ENCODE results near the gene EXOC7.
"Not testable (repeated sequence)": the region's sequence is repeated elsewhere in the genome, so short reads cannot be mapped to it uniquely, and the experiment has no call there.

Gene EXOC7

GRCh38 chr17:76075364-76076145 is 28.0 kb downstream of the EXOC7 start:
- no peak for DNase-seq (ENCODE audit: low spot score)

GRCh38 chr17:76074390-76075363 is 28.9 kb downstream of the EXOC7 start, which contains the start of gene GALR2:
Gene GALR2, plus strand, starts transcription at chr17:76074781. Its CDS starts 103 bp downstream, at chr17:76074884.
- no peak for DNase-seq (ENCODE audit: low spot score)

GRCh38 chr17:76072148-76072858 is 31.3 kb downstream of the EXOC7 start, which contains the start of gene SRP68:
Gene SRP68, minus strand, starts transcription at chr17:76072517. Its CDS starts 26 bp downstream, at chr17:76072491.
- peak; percentile 94 for DNase-seq (ENCODE audit: low spot score)

GRCh38 chr17:76071531-76072147 is 31.9 kb downstream of the EXOC7 start:
- DNase-seq (ENCODE audit: low spot score) = no peak

GRCh38 chr17:76065775-76066174 is 37.8 kb downstream of the EXOC7 start:
- DNase-seq (ENCODE audit: low spot score) = no peak

- DNase-seq (ENCODE audit: low spot score) = no peak
Measured at GRCh38 chr17:76063875-76064546, 39.6 kb downstream of the EXOC7 start.

GRCh38 chr17:76058264-76058663 is 45.3 kb downstream of the EXOC7 start:
- not testable (repeated sequence) for DNase-seq (ENCODE audit: low spot score)

GRCh38 chr17:76056882-76057281 is 46.7 kb downstream of the EXOC7 start:
- no peak for DNase-seq (ENCODE audit: low spot score)

- DNase-seq (ENCODE audit: low spot score) = no peak
Measured at GRCh38 chr17:76054112-76054476, 49.5 kb downstream of the EXOC7 start.

GRCh38 chr17:76053246-76054111 is 50.1 kb downstream of the EXOC7 start:
- DNase-seq (ENCODE audit: low spot score) = no peak

GRCh38 chr17:76051561-76051960 is 52.0 kb downstream of the EXOC7 start:
- no peak for DNase-seq (ENCODE audit: low spot score)

- DNase-seq (ENCODE audit: low spot score) = no peak
Measured at GRCh38 chr17:76050538-76051467, 52.8 kb downstream of the EXOC7 start.

GRCh38 chr17:76049836-76050537 is 53.6 kb downstream of the EXOC7 start:
- DNase-seq (ENCODE audit: low spot score) = no peak

GRCh38 chr17:76049239-76049638 is 54.3 kb downstream of the EXOC7 start:
- DNase-seq (ENCODE audit: low spot score) = no peak

- DNase-seq (ENCODE audit: low spot score) = no peak
Measured at GRCh38 chr17:76048711-76049110, 54.9 kb downstream of the EXOC7 start.

- no peak for DNase-seq (ENCODE audit: low spot score)
Measured at GRCh38 chr17:76048025-76048605, 55.5 kb downstream of the EXOC7 start.

- no peak for DNase-seq (ENCODE audit: low spot score)
Measured at GRCh38 chr17:76046064-76046463, 57.5 kb downstream of the EXOC7 start.

GRCh38 chr17:76044475-76045007 is 59.0 kb downstream of the EXOC7 start:
- not testable (repeated sequence) for DNase-seq (ENCODE audit: low spot score)
